Dermis blood vessel endothelial cell (primary cell): ENCODE data around the gene B3GNT9. TPM values are rescaled to one million over a fixed set of nuclear protein-coding genes. Genes with fewer than 3 reads are reported as not detected.

Experiments used
- DNase-seq: peaks from one replicate; pipeline ENCODE4 v3.0.0; 2010
- total RNA-seq: library from RNA; depleted of rRNA; stranded (reverse); fragments of >200 nt; gene quantifications from 2 replicates; pipeline ENCODE4 v1.2.3, GENCODE V29; 2014

The B3GNT9 gene
- total RNA-seq = 3.5 and 5.3 TPM in 2 replicates

DNA sequence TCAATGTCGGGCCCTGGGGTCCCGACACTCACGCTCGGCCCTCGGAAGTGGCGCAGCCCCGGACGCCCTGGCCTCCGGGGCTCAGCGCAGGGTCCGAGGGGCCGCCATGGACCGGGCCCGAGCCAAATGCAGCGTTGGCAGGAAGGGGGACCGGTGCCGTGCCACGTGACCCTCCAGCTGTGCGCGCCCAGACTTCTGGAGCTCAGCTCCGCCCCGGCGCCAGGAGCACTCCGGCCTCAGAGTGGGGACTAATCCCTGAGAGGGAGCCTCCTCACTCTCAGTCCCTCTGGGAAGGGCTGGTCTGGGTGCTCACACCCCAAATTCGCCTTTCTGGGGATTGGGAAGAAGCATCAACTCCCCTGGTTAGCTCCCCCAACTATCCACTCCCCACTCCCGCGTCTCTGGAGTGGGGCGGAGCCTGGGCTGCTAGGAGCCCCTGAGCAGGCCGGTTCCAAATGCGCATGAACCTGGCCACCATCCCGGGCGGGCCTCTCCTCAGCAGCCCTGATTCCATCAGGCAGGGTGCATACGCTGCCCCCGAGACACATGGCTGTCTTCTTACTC lies at the start of gene B3GNT9:
Gene B3GNT9, minus strand, starts transcription at position 166 of the 564 bp plus-strand sequence. CDS start 513 bp downstream, outside the sequence.
- peak; percentile 49 for DNase-seq

- no peak for DNase-seq
These were observed 49.7 kb upstream of the B3GNT9 start for GRCh38 chr16:67200491-67200890.

GRCh38 chr16:67199808-67200198 lies 49.0 kb upstream of the B3GNT9 start:
- no peak for DNase-seq

GRCh38 chr16:67199011-67199807 lies 48.4 kb upstream of the B3GNT9 start, which contains the start of gene ELMO3:
Gene ELMO3, plus strand, starts transcription at chr16:67199131. Its CDS starts 196 bp downstream, at chr16:67199327.
- DNase-seq = no peak

DNA sequence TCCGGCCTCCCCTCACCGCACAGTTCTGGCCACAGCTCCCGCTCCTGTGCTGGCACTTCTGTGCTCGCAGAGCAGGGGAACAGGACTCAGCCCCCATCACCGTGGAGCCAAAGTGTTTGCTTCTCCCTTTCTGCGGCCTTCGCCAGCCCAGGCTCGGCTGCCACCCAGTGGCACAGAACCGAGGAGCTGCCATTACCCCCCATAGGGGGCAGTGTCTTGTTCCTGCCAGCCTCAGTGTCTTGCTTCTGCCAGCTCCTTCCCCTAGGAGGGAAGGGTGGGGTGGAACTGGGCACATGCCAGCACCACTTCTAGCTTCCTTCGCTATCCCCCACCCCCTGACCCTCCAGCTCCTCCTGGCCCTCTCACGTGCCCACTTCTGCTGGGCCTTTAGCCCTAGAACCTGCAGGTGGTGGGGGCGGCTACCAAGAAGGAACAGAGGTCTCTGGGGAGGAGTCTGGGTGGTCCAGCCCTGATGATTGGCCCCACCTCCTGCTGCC lies 47.5 kb upstream of the B3GNT9 start:
- DNase-seq = peak; percentile 72

DNA sequence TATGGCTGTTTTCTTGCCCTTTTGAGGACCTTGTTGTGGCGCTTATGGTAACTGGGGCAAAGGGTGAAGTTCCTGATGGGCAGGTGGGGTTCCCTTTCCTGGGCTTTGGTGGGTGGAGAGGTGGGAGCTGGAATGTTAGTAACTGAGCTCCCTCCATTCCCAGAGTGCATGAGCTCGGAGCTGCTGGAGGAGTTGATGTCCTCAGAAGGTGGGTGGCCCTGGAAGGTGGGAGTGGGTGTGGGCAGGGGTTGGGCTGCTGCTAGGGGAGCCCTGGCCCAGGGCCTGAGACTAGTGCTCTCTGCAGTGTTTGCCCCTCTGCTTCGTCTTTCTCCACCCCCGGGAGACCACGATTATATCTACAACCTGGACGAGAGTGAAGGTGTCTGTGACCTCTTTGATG lies 46.9 kb upstream of the B3GNT9 start:
- DNase-seq = no peak

DNA sequence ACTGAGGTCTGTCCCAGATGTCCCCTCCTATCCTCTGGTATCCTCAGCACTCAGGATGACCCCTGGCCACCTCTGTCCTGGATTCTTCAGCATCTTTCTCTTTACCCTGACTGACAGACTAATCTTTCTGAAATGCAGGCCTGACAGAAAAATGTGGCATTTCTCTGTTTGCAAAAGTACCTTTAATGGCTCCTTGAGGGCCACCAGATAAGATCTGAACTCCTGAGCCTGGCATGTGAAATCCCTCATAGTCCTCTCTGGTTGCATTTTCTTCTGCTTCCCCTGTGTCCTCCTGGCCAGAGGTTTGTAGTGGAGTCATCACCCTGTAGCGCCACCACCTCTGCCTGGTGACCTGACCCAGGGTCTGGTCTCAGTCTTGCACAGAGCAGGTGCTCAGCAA lies 46.1 kb upstream of the B3GNT9 start:
- no peak for DNase-seq

DNA sequence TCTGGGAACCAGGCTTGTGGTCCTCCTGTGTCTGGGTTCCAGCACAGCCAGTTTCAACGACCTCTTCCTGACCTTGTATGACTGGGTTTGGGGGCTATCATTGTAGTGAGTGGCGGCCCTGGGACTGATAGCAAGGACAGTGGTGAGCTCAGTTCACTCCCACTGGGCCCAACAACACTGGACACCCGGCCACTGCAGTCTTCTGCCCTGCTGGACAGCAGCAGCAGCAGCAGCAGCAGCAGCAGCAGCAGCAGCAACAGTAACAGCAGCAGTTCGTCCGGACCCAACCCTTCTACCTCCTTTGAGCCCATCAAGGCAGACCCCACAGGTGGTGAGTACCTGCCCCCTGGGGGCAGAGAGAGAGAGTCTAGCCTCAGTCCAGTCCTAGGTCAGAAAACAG lies 44.9 kb upstream of the B3GNT9 start:
- no peak for DNase-seq

GRCh38 chr16:67194260-67194659 lies 43.5 kb upstream of the B3GNT9 start:
- DNase-seq = no peak

GRCh38 chr16:67193536-67193935 lies 42.7 kb upstream of the B3GNT9 start:
- DNase-seq = no peak

DNA sequence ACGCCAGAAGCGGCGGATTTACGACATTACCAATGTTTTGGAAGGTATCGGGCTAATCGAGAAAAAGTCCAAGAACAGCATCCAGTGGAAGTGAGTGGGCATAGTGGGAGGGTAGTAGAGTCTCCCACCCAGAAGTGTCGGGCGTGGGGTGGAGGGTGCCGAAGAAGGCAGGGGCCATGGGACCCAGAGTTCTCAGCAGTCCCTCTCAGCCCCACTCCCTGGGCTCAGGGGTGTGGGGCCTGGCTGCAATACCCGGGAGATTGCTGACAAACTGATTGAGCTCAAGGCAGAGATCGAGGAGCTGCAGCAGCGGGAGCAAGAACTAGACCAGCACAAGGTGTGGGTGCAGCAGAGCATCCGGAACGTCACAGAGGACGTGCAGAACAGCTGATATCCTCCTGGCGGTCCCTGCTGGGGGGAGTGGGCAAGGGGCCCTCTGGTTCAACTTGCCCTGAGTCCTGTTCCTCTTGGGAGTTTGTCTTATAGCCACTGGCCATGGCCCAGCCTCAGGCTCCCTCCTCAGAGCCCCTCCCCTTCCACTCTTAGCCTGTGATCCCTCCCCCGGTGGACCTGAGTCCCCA lies 42.1 kb upstream of the B3GNT9 start:
- DNase-seq = peak; percentile 31

- DNase-seq = peak; percentile 96
These were observed 41.3 kb upstream of the B3GNT9 start, which contains the start of gene E2F4 for GRCh38 chr16:67191995-67192681. Gene E2F4, plus strand, starts transcription at chr16:67192155. Its CDS starts 73 bp downstream, at chr16:67192228.

DNA sequence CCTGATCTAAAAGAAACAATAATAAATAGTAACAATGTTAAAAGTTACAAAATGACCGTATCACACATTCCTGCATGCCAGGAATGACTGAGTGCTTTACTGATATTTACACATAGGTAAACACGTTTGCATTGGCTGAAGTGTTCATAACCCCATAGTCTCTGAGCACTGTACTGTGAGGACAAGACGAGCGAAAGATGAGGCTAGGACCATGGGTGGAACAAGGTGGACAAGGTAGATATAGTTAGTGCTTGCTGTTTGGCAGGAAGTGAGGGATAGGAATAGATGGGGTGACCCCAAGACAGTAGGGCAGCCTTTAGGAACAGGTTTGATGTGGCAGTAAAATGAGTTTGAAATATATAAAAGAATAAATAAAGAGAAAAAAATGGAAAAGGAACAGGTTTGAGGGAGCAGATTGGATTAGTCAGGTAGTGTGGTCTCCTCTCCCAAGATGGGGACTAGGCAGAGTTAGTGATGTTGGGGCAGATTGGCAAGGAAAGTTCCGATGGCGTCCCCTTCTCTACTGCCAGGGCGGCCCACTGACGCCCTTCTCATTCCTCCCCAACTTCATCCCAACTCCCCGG lies 40.7 kb upstream of the B3GNT9 start:
- DNase-seq = no peak

GRCh38 chr16:67190448-67191399 lies 39.9 kb upstream of the B3GNT9 start:
- DNase-seq = peak; percentile 37

GRCh38 chr16:67190041-67190440 lies 39.2 kb upstream of the B3GNT9 start, which contains the start of gene EXOC3L1:
Gene EXOC3L1, minus strand, starts transcription at chr16:67190136. Its CDS starts 460 bp downstream, at chr16:67189676.
- no peak for DNase-seq

GRCh38 chr16:67188798-67189197 lies 38.0 kb upstream of the B3GNT9 start:
- no peak for DNase-seq

DNA sequence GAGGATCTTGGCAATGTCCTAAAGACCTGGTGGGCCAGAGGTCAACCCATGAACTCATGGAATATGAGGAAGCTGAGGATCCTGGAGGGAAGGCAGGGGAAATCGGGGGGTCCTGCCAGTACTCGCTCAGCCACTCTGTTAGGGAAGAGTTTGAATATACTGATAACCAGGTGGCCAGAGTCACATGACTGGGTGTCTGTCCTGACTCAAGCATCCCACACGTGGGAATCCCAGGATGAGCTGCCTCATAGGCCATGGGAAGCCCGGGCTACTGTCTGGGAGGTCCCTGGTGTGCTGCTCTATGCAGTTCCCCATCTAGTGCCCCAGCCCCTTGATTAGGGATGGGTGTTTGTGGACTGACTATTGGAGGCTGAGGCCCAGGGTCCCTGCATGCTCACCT lies 37.5 kb upstream of the B3GNT9 start:
- no peak for DNase-seq

GRCh38 chr16:67187175-67187890 lies 36.5 kb upstream of the B3GNT9 start:
- no peak for DNase-seq

GRCh38 chr16:67186550-67186950 lies 35.8 kb upstream of the B3GNT9 start:
- no peak for DNase-seq

DNA sequence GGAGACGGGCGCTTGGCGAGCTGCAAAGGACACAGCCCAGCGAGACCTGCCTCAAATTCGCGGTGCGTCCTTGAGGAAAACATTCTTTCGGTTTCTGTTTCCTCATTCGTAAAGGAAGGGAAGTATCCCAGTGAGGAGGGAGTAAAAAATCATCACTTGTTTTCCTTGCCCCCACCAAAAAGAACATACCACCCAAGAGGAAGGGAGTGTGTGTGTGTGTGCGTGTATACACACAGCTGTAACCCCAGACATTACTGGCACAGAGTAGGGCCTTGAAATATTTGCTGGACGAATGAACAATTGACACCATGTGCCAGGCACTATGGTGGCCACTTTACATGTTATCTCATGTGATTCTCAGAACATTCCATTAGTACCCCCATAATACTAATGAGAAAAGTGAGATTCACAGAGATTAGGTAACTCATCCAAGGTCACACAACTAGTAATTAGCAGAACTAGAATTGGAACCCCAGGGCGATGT lies 34.9 kb upstream of the B3GNT9 start:
- no peak for DNase-seq
